ENCODE results near the gene SLC18A2. TPM values are rescaled to one million over a fixed set of nuclear protein-coding genes. Genes with fewer than 3 reads are reported as not detected.

The SLC18A2 gene
- total RNA-seq, 1 experiment from 2014 or later, result not detected

GRCh38 chr10:117271427-117271826, 30.5 kb downstream of the SLC18A2 start:
- no TSS peak for BruUV-seq (replicated peaks)
- no peaks in the 10 kb centered on the region for H3K9me3 ChIP-seq (ENCODE audit: control insufficient read depth, insufficient read depth, low read depth, low read length)
- intact Hi-C loops (cut with micrococcal nuclease; ENCODE audit: unreplicated experiment) (no loop called here), in situ Hi-C loops (cut with HindIII; ENCODE audit: low pct_unique_long_range_greater_than_20kb, low sequenced_read_pairs) (no loop called here)
- POLR2A ChIA-PET, result no interaction called here
- no peak for ATAC-seq
- no peak overlapping the region for H3K4me3 ChIP-seq (ENCODE audit: low read depth in 2 of 2, low read length in 2 of 2)
- no peak overlapping the region for H3K27ac ChIP-seq (ENCODE audit: low read length)
- H3K4me1 ChIP-seq (ENCODE audit: control insufficient read depth, insufficient read depth, low read length), result no peaks in the 10 kb centered on the region
- TF ChIP-seq SIN3A (IDR thresholded peaks at IDR 0.05; ENCODE audit: borderline replicate concordance, insufficient read depth, low read depth, low read length) (no peak), POLR2AphosphoS5 (IDR thresholded peaks at IDR 0.05; ENCODE audit: low read depth, low read length) (no peak), CTCF (IDR thresholded peaks at IDR 0.05) (no peak), REST (IDR thresholded peaks at IDR 0.05; ENCODE audit: insufficient read depth in 1 of 2, low read depth in 2 of 2, low read length in 1 of 2) (no peak), TCF7L2 (IDR thresholded peaks at IDR 0.05; ENCODE audit: low read depth, low read length) (no peak)
- CTCF ChIA-PET, result no interaction called here
- no peak for DNase-seq (ENCODE audit: low read depth, low spot score)
- no peaks in the 10 kb centered on the region for H3K36me3 ChIP-seq (ENCODE audit: control insufficient read depth, insufficient read depth, low read length)
- no peaks in the 10 kb centered on the region for H3K27me3 ChIP-seq (ENCODE audit: control insufficient read depth, insufficient read depth, low read length)

GRCh38 chr10:117272195-117273076, 31.5 kb downstream of the SLC18A2 start:
- no peaks in the 10 kb centered on the region for H3K36me3 ChIP-seq (ENCODE audit: control insufficient read depth, insufficient read depth, low read length)
- no peak for TF ChIP-seq REST (IDR thresholded peaks at IDR 0.05; ENCODE audit: insufficient read depth in 1 of 2, low read depth in 2 of 2, low read length in 1 of 2)
- TF ChIP-seq SIN3A (IDR thresholded peaks at IDR 0.05; ENCODE audit: borderline replicate concordance, insufficient read depth, low read depth, low read length), result no peak
- no peak for TF ChIP-seq CTCF (IDR thresholded peaks at IDR 0.05)
- no peak for TF ChIP-seq POLR2AphosphoS5 (IDR thresholded peaks at IDR 0.05; ENCODE audit: low read depth, low read length)
- no peak for TF ChIP-seq TCF7L2 (IDR thresholded peaks at IDR 0.05; ENCODE audit: low read depth, low read length)
- intact Hi-C loops (cut with micrococcal nuclease; ENCODE audit: unreplicated experiment), result no loop called here
- DNase-seq (ENCODE audit: low read depth, low spot score) (no peak), ATAC-seq (no peak)
- H3K27me3 ChIP-seq (ENCODE audit: control insufficient read depth, insufficient read depth, low read length), result no peaks in the 10 kb centered on the region
- in situ Hi-C loops (cut with HindIII; ENCODE audit: low pct_unique_long_range_greater_than_20kb, low sequenced_read_pairs), result no loop called here
- no peak overlapping the region for H3K4me3 ChIP-seq (ENCODE audit: low read depth in 2 of 2, low read length in 2 of 2)
- POLR2A ChIA-PET, result no interaction called here
- H3K4me1 ChIP-seq (ENCODE audit: control insufficient read depth, insufficient read depth, low read length), result no peaks in the 10 kb centered on the region
- no peak overlapping the region for H3K27ac ChIP-seq (ENCODE audit: low read length)
- H3K9me3 ChIP-seq (ENCODE audit: control insufficient read depth, insufficient read depth, low read depth, low read length), result no peaks in the 10 kb centered on the region
- no TSS peak for BruUV-seq (replicated peaks)
- CTCF ChIA-PET, result no interaction called here
